H1 (cell line): ENCODE data around the gene CCNT2. TPM values are rescaled to one million over a fixed set of nuclear protein-coding genes. Genes with fewer than 3 reads are reported as not detected.

Experiments used
- CTCF ChIA-PET: fragments of 300-600 bp; sonication (Branson Sonifier 250); formaldehyde crosslinking; loops from one replicate; lab custom pipeline; 2021; ENCODE audit not compliant: partially characterized antibody; lab: Charles Lee
- POLR2A ChIA-PET: fragments of 300-600 bp; sonication (Branson Sonifier 250); formaldehyde crosslinking; loops from one replicate; lab custom pipeline; 2021; ENCODE audit warnings: inconsistent platforms; ENCODE audit not compliant: partially characterized antibody; lab: Charles Lee
- DNase-seq, 2 experiments: peaks; one replicate each; pipeline versions ENCODE4 v3.0.0 to v3.0.0-alpha.2; 2010 to 2022; ENCODE audit warnings: low spot score in 2 of 2, low read depth in 1 of 2, mixed read lengths in 1 of 2
- FAIRE-seq: peaks from 2 replicates; lab custom pipeline; 2011; peaks lifted over from hg19 to GRCh38; lab: Jason Lieb, UNC
- H2AFZ ChIP-seq: 2 replicates; pipeline ENCODE4 v1.8.1; 2012; ENCODE audit warnings: low read length, inconsistent platforms
- H2AK5ac ChIP-seq: 2 replicates; pipeline ENCODE4 v1.6.1; 2013; ENCODE audit warnings: low read depth, low read length
- H2BK120ac ChIP-seq: replicated peaks from 2 replicates; pipeline ENCODE3; 2013; ENCODE audit warnings: low read depth, low read length, inconsistent platforms
- H2BK12ac ChIP-seq: 2 replicates; pipeline ENCODE4 v1.6.1; 2013; ENCODE audit warnings: low read depth, low read length
- H2BK15ac ChIP-seq: 2 replicates; pipeline ENCODE4 v1.6.1; 2013; ENCODE audit warnings: low read length
- H2BK20ac ChIP-seq: 2 replicates; pipeline ENCODE4 v1.6.1; 2013; ENCODE audit warnings: low read length
- H2BK5ac ChIP-seq: 2 replicates; pipeline ENCODE4 v1.6.1; 2013; ENCODE audit warnings: low read depth, low read length
- H3K14ac ChIP-seq: 2 replicates; pipeline ENCODE4 v1.6.1; 2013; ENCODE audit warnings: inconsistent platforms; ENCODE audit not compliant: insufficient read length
- H3K18ac ChIP-seq: 2 replicates; pipeline ENCODE4 v1.6.1; 2013; ENCODE audit warnings: low read length; ENCODE audit errors: extremely low read depth
- H3K23ac ChIP-seq: 2 replicates; pipeline ENCODE4 v1.6.1; 2013; ENCODE audit warnings: inconsistent platforms; ENCODE audit not compliant: insufficient read length
- H3K23me2 ChIP-seq: 2 replicates; pipeline ENCODE4 v1.6.1; 2013; ENCODE audit warnings: low read depth, low read length
- H3K27ac ChIP-seq: 2 replicates; pipeline ENCODE4 v1.6.1; 2011; ENCODE audit warnings: low read depth, low read length, inconsistent platforms
- H3K27me3 ChIP-seq, 4 experiments: replicated peaks in 1 of 4; 1 replicate in 1 of 4; 2 replicates in 3 of 4; pipeline versions ENCODE4 v1.6.1 to v1.8.1; 2011 to 2013; ENCODE audit warnings: low read length in 3 of 4, mild to moderate bottlenecking in 3 of 4, inconsistent platforms in 2 of 4, mixed read lengths in 2 of 4, moderate library complexity in 1 of 4; ENCODE audit not compliant: control insufficient read depth in 3 of 4, insufficient read depth in 3 of 4; ENCODE audit errors: extremely low read depth in 1 of 4
- H3K36me3 ChIP-seq, 4 experiments: 2 replicates each; pipeline versions ENCODE4 v1.6.1 to v1.8.1; 2011 to 2013; ENCODE audit warnings: mild to moderate bottlenecking in 4 of 4, low read length in 3 of 4, moderate library complexity in 2 of 4, control low read depth in 1 of 4, inconsistent platforms in 1 of 4; ENCODE audit not compliant: insufficient read depth in 4 of 4, control insufficient read depth in 2 of 4
- H3K4ac ChIP-seq: replicated peaks from 2 replicates; pipeline ENCODE3; 2013; ENCODE audit warnings: low read length, low read depth, mixed read lengths, inconsistent platforms; ENCODE audit not compliant: insufficient read length
- H3K4me1 ChIP-seq, 4 experiments: replicated peaks in 1 of 4; 1 replicate in 1 of 4; 2 replicates in 3 of 4; pipeline versions ENCODE4 v1.6.1 to v1.8.1; 2011 to 2013; ENCODE audit warnings: low read length in 3 of 4, inconsistent platforms in 2 of 4, mixed read lengths in 1 of 4; ENCODE audit not compliant: insufficient read depth in 4 of 4, control insufficient read depth in 3 of 4
- H3K4me2 ChIP-seq, 2 experiments: 2 replicates each; pipeline versions ENCODE4 v1.6.1 to v1.8.1; 2011 to 2013; ENCODE audit warnings: low read depth in 2 of 2, low read length in 2 of 2, control low read depth in 1 of 2, inconsistent platforms in 1 of 2, mild to moderate bottlenecking in 1 of 2; ENCODE audit not compliant: insufficient read depth in 1 of 2
- H3K4me3 ChIP-seq, 4 experiments: fragments of 200-600, 300-600 bp in 1 of 4; sonication (generic), shearing (Covaris generic), sonication (Bioruptor Twin) in 1 of 4; 2 replicates each; pipeline versions ENCODE4 v1.5.1 to v1.8.1; 2011 to 2016; ENCODE audit warnings: low read length in 4 of 4, low read depth in 3 of 4, control low read depth in 2 of 4, inconsistent platforms in 2 of 4, mild to moderate bottlenecking in 2 of 4, mixed read lengths in 1 of 4, moderate library complexity in 1 of 4; ENCODE audit not compliant: insufficient read depth in 2 of 4; ENCODE audit errors: extremely low read depth in 1 of 4
- H3K56ac ChIP-seq: replicated peaks from 2 replicates; pipeline ENCODE3; 2013; ENCODE audit warnings: low read depth, mild to moderate bottlenecking, mixed read lengths, low read length, inconsistent platforms; ENCODE audit not compliant: insufficient read length
- H3K79me1 ChIP-seq: 2 replicates; pipeline ENCODE4 v1.6.1; 2013; ENCODE audit warnings: low read depth, low read length, control low read depth
- H3K79me2 ChIP-seq, 2 experiments: 2 replicates each; pipeline versions ENCODE4 v1.6.1 to v1.8.1; 2012 to 2013; ENCODE audit warnings: low read length in 2 of 2, mild to moderate bottlenecking in 2 of 2, inconsistent platforms in 1 of 2; ENCODE audit not compliant: insufficient read depth in 2 of 2, control insufficient read depth in 1 of 2
- H3K9ac ChIP-seq, 4 experiments: replicated peaks in 1 of 4; 1 replicate in 1 of 4; 2 replicates in 3 of 4; pipeline versions ENCODE4 v1.6.1 to v1.8.1; 2011 to 2013; ENCODE audit warnings: low read depth in 3 of 4, low read length in 3 of 4, control low read depth in 2 of 4, mild to moderate bottlenecking in 2 of 4, moderate library complexity in 2 of 4, inconsistent platforms in 1 of 4; ENCODE audit errors: extremely low read depth in 1 of 4
- H3K9me3 ChIP-seq, 2 experiments: 2 replicates each; pipeline versions ENCODE4 v1.6.1 to v1.8.1; 2012 to 2013; ENCODE audit warnings: mild to moderate bottlenecking in 2 of 2, moderate library complexity in 2 of 2, control low read depth in 1 of 2, inconsistent platforms in 1 of 2, low read depth in 1 of 2, low read length in 1 of 2, mixed read lengths in 1 of 2; ENCODE audit not compliant: insufficient read depth in 2 of 2
- H4K20me1 ChIP-seq, 2 experiments: replicated peaks in 1 of 2; 2 replicates each; pipeline versions ENCODE3 to v1.8.1; 2011 to 2013; ENCODE audit warnings: inconsistent platforms in 2 of 2, low read length in 2 of 2, mild to moderate bottlenecking in 1 of 2; ENCODE audit not compliant: insufficient read depth in 2 of 2, control insufficient read depth in 1 of 2
- H4K5ac ChIP-seq: 2 replicates; pipeline ENCODE4 v1.6.1; 2013; ENCODE audit warnings: low read length, low read depth, mixed read lengths, inconsistent platforms; ENCODE audit not compliant: insufficient read length
- H4K8ac ChIP-seq: 2 replicates; pipeline ENCODE4 v1.8.0; 2013; ENCODE audit warnings: mild to moderate bottlenecking, moderate library complexity, low read length, inconsistent platforms; ENCODE audit not compliant: insufficient read depth; ENCODE audit errors: extremely low read depth
- H4K91ac ChIP-seq: replicated peaks from 2 replicates; pipeline ENCODE3; 2013; ENCODE audit warnings: low read length, mixed read lengths, inconsistent platforms; ENCODE audit not compliant: insufficient read length
- ASH2L ChIP-seq: fragments of 200-600, 300-600 bp; sonication (generic); IDR thresholded peaks from one replicate; pipeline ENCODE4 v1.7.1; 2017; ENCODE audit warnings: low read length
- BCL11A ChIP-seq, 2 experiments: IDR thresholded peaks; one replicate each; pipeline ENCODE4 v1.6.1; 2011; ENCODE audit warnings: low read depth in 2 of 2, low read length in 2 of 2, mild to moderate bottlenecking in 2 of 2
- BRCA1 ChIP-seq: IDR thresholded peaks from 2 replicates; pipeline ENCODE4 v1.6.1; 2012; ENCODE audit warnings: low read depth, low read length, improper control_type of control experiment
- HDAC2 ChIP-seq, 2 experiments: fragments of 300-600 bp in 1 of 2; sonication (generic) in 1 of 2; IDR thresholded peaks; 2 replicates each; pipeline ENCODE4 v1.6.1; 2011 to 2012; ENCODE audit warnings: low read depth in 2 of 2, low read length in 2 of 2, mild to moderate bottlenecking in 2 of 2, moderate library complexity in 2 of 2, borderline replicate concordance in 1 of 2, inconsistent platforms in 1 of 2
- RAD21 ChIP-seq, 2 experiments: IDR thresholded peaks in 1 of 2; conservative IDR thresholded peaks in 1 of 2; 2 replicates each; pipeline ENCODE4 v1.6.1; 2011; ENCODE audit warnings: low read depth in 2 of 2, low read length in 2 of 2, improper control_type of control experiment in 1 of 2, inconsistent platforms in 1 of 2, mild to moderate bottlenecking in 1 of 2, moderate library complexity in 1 of 2
- SIX5 ChIP-seq: IDR thresholded peaks from 2 replicates; pipeline ENCODE4 v1.6.1; 2011; ENCODE audit warnings: mild to moderate bottlenecking, low read depth, low read length
- SP2 ChIP-seq: IDR thresholded peaks from 2 replicates; pipeline ENCODE4 v1.6.1; 2012; ENCODE audit warnings: mild to moderate bottlenecking, low read length, inconsistent platforms
- TAF1 ChIP-seq: IDR thresholded peaks from 2 replicates; pipeline ENCODE4 v1.6.1; 2011; ENCODE audit warnings: mild to moderate bottlenecking, low read depth, low read length
- TBP ChIP-seq: IDR thresholded peaks from 2 replicates; pipeline ENCODE4 v1.6.1; 2011; ENCODE audit warnings: low read depth, low read length, improper control_type of control experiment
- ZNF274 ChIP-seq: IDR thresholded peaks from 2 replicates; pipeline ENCODE4 v1.7.0; 2012; ENCODE audit warnings: low read length, borderline replicate concordance; ENCODE audit errors: extremely low read depth
- WGBS, 2 experiments: shearing (Covaris generic) in 1 of 2; methylation state at CpG; one replicate each; pipeline versions ENCODE4 v1.1.6 to v1.1.7; 2013 to 2015; ENCODE audit warnings: low lambda C conversion rate in 2 of 2, mixed read lengths in 2 of 2, inconsistent platforms in 1 of 2, low coverage in 1 of 2, missing lambda C conversion rate in 1 of 2; ENCODE audit not compliant: insufficient replicate concordance in 2 of 2, insufficient coverage in 1 of 2, insufficient read length in 1 of 2; ENCODE audit errors: extremely low coverage in 1 of 2, missing lambda C conversion rate in 1 of 2; 5-methylcytosine and 5-hydroxymethylcytosine counted together
- polyA plus RNA-seq, 7 experiments: library from polyadenylated mRNA; depleted of rRNA in 3 of 7; stranded (reverse) in 5 of 7; unstranded in 2 of 7; fragments of >200 nt in 5 of 7; fragments of 200-250 nt in 2 of 7; gene quantifications; 1 replicate in 5 of 7; 2 replicates in 1 of 7; 4 replicates in 1 of 7; pipeline versions ENCODE4 v1.2.1 to v1.2.3, GENCODE V29; 2011 to 2013; ENCODE audit warnings: missing spikeins in 2 of 7, mixed read lengths in 2 of 7
- total RNA-seq: library from RNA; stranded (reverse); fragmentation: NEBNext Ultra II Directional; extraction: Animal tissue kit (Norgen Biotek cat#: 25700); gene quantifications from 2 replicates; pipeline ENCODE4 v1.2.1, GENCODE V29; 2021
- TF ChIP-seq, protein P1 (sequence below), 3 experiments: IDR thresholded peaks; 1 replicate in 2 of 3; 2 replicates in 1 of 3; pipeline versions ENCODE4 v1.5.1 to v1.6.1; 2011; ENCODE audit warnings: low read length in 3 of 3, mild to moderate bottlenecking in 3 of 3, inconsistent platforms in 2 of 3, low read depth in 1 of 3, moderate library complexity in 1 of 3; ENCODE audit not compliant: insufficient read depth in 1 of 3; ENCODE audit errors: control extremely low read depth in 1 of 3

Gene CCNT2
- total and polyA plus RNA-seq, 2 of the 8 experiments (the other 6 are each of a cell fraction or from before 2014, with no cell fraction given), result 13.0 to 39.7 TPM

DNA sequence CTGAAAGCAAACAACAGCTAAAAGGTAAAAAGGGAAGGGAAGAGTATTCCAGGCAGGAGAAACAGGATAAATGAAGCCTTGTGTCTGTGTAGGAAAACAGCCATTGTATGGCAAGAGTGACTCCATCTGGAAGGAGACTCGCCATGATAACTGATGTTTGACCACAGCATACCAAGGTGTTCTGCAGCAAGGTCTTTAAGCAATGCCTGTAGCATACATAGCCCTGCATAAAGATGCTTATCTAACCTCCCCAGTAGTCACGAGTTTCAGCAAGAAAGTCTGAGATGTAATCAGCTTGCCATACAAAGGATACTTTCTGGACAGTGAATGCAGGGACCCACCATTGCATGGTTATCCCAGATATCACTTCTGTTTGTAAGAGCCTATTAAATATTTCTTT, 11.9 kb upstream of the CCNT2 start:
- CTCF ChIA-PET, result interaction anchor here (0.5 to 1.2 kb wide), 3 partner anchors 447 to 1906 kb away, joined by 3 to 4 read pairs (median 4); no protein-coding TSS in a partner anchor
- H2AK5ac ChIP-seq, result no peak overlapping the region
- FAIRE-seq, result no peak
- no peak for TF ChIP-seq BCL11A (IDR thresholded peaks at IDR 0.05; ENCODE audit: low read depth in 2 of 2, low read length in 2 of 2)
- TF ChIP-seq RAD21 (IDR thresholded peaks at IDR 0.05 in 1 of 2, conservative IDR thresholded peaks at IDR 0.05 in 1 of 2; ENCODE audit: low read depth in 2 of 2, low read length in 2 of 2), result no peak
- TF ChIP-seq, protein P1, sequence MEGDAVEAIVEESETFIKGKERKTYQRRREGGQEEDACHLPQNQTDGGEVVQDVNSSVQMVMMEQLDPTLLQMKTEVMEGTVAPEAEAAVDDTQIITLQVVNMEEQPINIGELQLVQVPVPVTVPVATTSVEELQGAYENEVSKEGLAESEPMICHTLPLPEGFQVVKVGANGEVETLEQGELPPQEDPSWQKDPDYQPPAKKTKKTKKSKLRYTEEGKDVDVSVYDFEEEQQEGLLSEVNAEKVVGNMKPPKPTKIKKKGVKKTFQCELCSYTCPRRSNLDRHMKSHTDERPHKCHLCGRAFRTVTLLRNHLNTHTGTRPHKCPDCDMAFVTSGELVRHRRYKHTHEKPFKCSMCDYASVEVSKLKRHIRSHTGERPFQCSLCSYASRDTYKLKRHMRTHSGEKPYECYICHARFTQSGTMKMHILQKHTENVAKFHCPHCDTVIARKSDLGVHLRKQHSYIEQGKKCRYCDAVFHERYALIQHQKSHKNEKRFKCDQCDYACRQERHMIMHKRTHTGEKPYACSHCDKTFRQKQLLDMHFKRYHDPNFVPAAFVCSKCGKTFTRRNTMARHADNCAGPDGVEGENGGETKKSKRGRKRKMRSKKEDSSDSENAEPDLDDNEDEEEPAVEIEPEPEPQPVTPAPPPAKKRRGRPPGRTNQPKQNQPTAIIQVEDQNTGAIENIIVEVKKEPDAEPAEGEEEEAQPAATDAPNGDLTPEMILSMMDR (IDR thresholded peaks at IDR 0.05; ENCODE audit: control extremely low read depth in 1 of 3, insufficient read depth in 1 of 3, low read depth in 1 of 3, low read length in 3 of 3), result no peak
- TF ChIP-seq SP2, result no peak
- TF ChIP-seq HDAC2 (IDR thresholded peaks at IDR 0.05; ENCODE audit: borderline replicate concordance in 1 of 2, low read depth in 2 of 2, low read length in 2 of 2), result no peak
- TF ChIP-seq TAF1, result no peak
- no peak for TF ChIP-seq ZNF274
- no peak for TF ChIP-seq BRCA1
- no peak for TF ChIP-seq TBP
- TF ChIP-seq ASH2L, result no peak
- TF ChIP-seq SIX5, result no peak

More for the DNA sequence above, 11.9 kb upstream of the CCNT2 start:
- no peak overlapping the region for H4K8ac ChIP-seq
- H3K79me2 ChIP-seq, result no peaks in the 10 kb centered on the region
- no peak overlapping the region for H3K4ac ChIP-seq
- no peak overlapping the region for H2BK5ac ChIP-seq
- H3K56ac ChIP-seq, result no peak overlapping the region
- no peak overlapping the region for H3K18ac ChIP-seq
- no peaks in the 10 kb centered on the region for H3K23me2 ChIP-seq
- H3K4me2 ChIP-seq, result no peak overlapping the region
- H2BK120ac ChIP-seq, result no peak overlapping the region
- POLR2A ChIA-PET, result interaction anchor here (1.6 kb wide), 1 partner anchor 12 kb away, joined by 6 read pairs; the partner anchor contains the start of gene CCNT2
- H3K36me3 ChIP-seq, result no peaks in the 10 kb centered on the region
- H3K14ac ChIP-seq, result no peak overlapping the region
- no peak overlapping the region for H2BK15ac ChIP-seq
- H3K27me3 ChIP-seq, result no peaks in the 10 kb centered on the region; a peak in 1 of 7 replicates
- no peak overlapping the region for H2AFZ ChIP-seq
- no peaks in the 10 kb centered on the region for H3K79me1 ChIP-seq
- H3K4me1 ChIP-seq, result no peaks in the 10 kb centered on the region
- H2BK12ac ChIP-seq, result no peak overlapping the region
- WGBS, 2 experiments, result 88% methylated on average over 2 of the region's 2 CpGs; no CpG with 5 or more reads in 1 of the 2 experiments
- no peak overlapping the region for H3K27ac ChIP-seq
- no peaks in the 10 kb centered on the region for H3K9me3 ChIP-seq
- H4K5ac ChIP-seq, result no peak overlapping the region
- H4K20me1 ChIP-seq, result peaks cover 0 to 1% of the 10 kb centered on the region in 2 experiments
- DNase-seq, result no peak
- no peak overlapping the region for H3K23ac ChIP-seq
- no peak overlapping the region for H3K9ac ChIP-seq
- no peak overlapping the region for H3K4me3 ChIP-seq
- no peak overlapping the region for H2BK20ac ChIP-seq
- no peak overlapping the region for H4K91ac ChIP-seq
